GM20000 (cell line): ENCODE data around the gene CGB2.

Experiments
- DNase-seq: peaks from one replicate; pipeline ENCODE4 v3.0.0; 2012; ENCODE audit warnings: low spot score
- TF ChIP-seq, protein P1 (sequence below): IDR thresholded peaks from 2 replicates; pipeline ENCODE4 v1.5.1; 2012; ENCODE audit warnings: mild to moderate bottlenecking, control low read depth; ENCODE audit errors: extremely low read depth, missing control alignments

The CGB2 gene

GRCh38 chr19:48990400-48990799 lies 41.3 kb upstream of the CGB2 start:
- DNase-seq = no peak
- TF ChIP-seq, protein P1, sequence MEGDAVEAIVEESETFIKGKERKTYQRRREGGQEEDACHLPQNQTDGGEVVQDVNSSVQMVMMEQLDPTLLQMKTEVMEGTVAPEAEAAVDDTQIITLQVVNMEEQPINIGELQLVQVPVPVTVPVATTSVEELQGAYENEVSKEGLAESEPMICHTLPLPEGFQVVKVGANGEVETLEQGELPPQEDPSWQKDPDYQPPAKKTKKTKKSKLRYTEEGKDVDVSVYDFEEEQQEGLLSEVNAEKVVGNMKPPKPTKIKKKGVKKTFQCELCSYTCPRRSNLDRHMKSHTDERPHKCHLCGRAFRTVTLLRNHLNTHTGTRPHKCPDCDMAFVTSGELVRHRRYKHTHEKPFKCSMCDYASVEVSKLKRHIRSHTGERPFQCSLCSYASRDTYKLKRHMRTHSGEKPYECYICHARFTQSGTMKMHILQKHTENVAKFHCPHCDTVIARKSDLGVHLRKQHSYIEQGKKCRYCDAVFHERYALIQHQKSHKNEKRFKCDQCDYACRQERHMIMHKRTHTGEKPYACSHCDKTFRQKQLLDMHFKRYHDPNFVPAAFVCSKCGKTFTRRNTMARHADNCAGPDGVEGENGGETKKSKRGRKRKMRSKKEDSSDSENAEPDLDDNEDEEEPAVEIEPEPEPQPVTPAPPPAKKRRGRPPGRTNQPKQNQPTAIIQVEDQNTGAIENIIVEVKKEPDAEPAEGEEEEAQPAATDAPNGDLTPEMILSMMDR = no peak

- no peak for DNase-seq
- TF ChIP-seq, protein P1 = no peak
These were observed 40.6 kb upstream of the CGB2 start for GRCh38 chr19:48991011-48991609.

- no peak for DNase-seq
- TF ChIP-seq, protein P1 = no peak
These were observed 39.7 kb upstream of the CGB2 start for GRCh38 chr19:48991873-48992580.

- no peak for DNase-seq
- TF ChIP-seq, protein P1 = no peak
These were observed 39.0 kb upstream of the CGB2 start for GRCh38 chr19:48992581-48993174.

GRCh38 chr19:48993175-48994034 lies 38.3 kb upstream of the CGB2 start, which contains the start of the genes GYS1 and RUVBL2:
Gene GYS1 (minus strand): TSS chr19:48993309. CDS start chr19:48993112, 197 bp downstream.
Gene RUVBL2 (plus strand): TSS chr19:48993887. CDS start chr19:48993912, 25 bp downstream.
- DNase-seq = peak; percentile 98
- TF ChIP-seq, protein P1 = peak; percentile 78

DNA sequence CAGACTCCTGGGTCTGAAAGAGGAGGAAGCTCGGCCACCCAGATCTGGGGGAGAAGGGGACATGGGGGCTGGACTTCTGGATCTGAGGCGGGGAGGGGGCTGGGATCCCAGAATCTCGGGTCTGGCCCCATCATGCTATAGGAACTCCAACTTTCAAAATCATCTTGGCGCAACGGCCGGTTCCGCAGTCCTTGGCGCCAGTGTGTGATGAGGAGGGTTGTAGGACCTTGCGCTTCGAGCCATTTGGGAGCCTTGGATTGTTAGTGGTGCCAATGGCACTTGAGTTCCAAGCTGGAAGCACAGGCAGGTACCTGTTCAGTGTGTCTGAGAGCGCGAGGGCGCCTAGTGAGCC lies 37.7 kb upstream of the CGB2 start:
- DNase-seq = no peak
- TF ChIP-seq, protein P1 = no peak
